Neural crest cell (in vitro differentiated cells): ENCODE data around the gene TLE5. TPM values are rescaled to one million over a fixed set of nuclear protein-coding genes. Genes with fewer than 3 reads are reported as not detected.

Experiments
- DNase-seq: peaks from one replicate; pipeline ENCODE4 v3.0.0; 2021; ENCODE audit warnings: low read depth, mixed read lengths, low spot score
- H3K27ac Mint-ChIP-seq: one replicate; pipeline ENCODE4 v1.8.0; 2021; ENCODE audit warnings: mild to moderate bottlenecking, mixed read lengths; ENCODE audit not compliant: unreplicated experiment
- H3K27me3 Mint-ChIP-seq: 2 replicates; pipeline ENCODE4 v1.8.0; 2021; ENCODE audit warnings: low read depth, mild to moderate bottlenecking, mixed read lengths
- H3K36me3 Mint-ChIP-seq: 2 replicates; pipeline ENCODE4 v1.8.0; 2021; ENCODE audit warnings: low read depth, mild to moderate bottlenecking, mixed read lengths
- H3K4me1 Mint-ChIP-seq: 2 replicates; pipeline ENCODE4 v1.8.0; 2021; ENCODE audit warnings: mixed read lengths
- H3K4me3 Mint-ChIP-seq: one replicate; pipeline ENCODE4 v1.8.0; 2021; ENCODE audit warnings: mild to moderate bottlenecking, mixed read lengths
- H3K9me3 Mint-ChIP-seq: 2 replicates; pipeline ENCODE4 v1.8.0; 2021; ENCODE audit warnings: mixed read lengths
- total RNA-seq: library from RNA; stranded (reverse); gene quantifications from 2 replicates; pipeline ENCODE4 v1.2.1, GENCODE V29; 2021
- TF ChIP-seq, protein P1 (sequence below): fragments of 200-600 bp; sonication (generic); conservative IDR thresholded peaks from 2 replicates; pipeline ENCODE4 v1.5.0; 2021; ENCODE audit warnings: antibody characterized with exemption, mild to moderate bottlenecking

The TLE5 gene
- total RNA-seq, 1 donor from 2014 or later, result 247 TPM

DNA sequence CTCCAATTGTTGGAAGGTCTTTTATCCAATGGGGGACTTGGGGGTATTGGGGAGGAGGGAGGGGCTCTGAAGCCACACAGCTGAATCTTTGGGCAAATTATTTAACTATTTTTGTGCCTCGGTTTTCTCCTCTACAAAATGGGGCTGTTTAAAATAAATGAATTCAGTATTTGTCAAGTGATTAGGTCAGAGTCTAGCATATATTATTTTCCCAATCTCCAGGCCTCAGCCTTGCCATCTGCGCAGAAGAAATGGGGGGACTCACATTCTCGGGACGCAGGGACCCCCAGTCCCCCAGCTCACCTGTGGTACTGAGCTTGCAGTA lies 1.5 kb downstream of the TLE5 start:
- Mint-ChIP-seq H3K27ac (no peak overlapping the region), H3K36me3 (peaks cover 2% of the 10 kb centered on the region), H3K27me3 (no peaks in the 10 kb centered on the region), H3K4me3 (peak overlapping the region; percentile 92), H3K4me1 (peaks cover 14% of the 10 kb centered on the region), H3K9me3 (no peaks in the 10 kb centered on the region)
- no peak for DNase-seq
- TF ChIP-seq, protein P1, sequence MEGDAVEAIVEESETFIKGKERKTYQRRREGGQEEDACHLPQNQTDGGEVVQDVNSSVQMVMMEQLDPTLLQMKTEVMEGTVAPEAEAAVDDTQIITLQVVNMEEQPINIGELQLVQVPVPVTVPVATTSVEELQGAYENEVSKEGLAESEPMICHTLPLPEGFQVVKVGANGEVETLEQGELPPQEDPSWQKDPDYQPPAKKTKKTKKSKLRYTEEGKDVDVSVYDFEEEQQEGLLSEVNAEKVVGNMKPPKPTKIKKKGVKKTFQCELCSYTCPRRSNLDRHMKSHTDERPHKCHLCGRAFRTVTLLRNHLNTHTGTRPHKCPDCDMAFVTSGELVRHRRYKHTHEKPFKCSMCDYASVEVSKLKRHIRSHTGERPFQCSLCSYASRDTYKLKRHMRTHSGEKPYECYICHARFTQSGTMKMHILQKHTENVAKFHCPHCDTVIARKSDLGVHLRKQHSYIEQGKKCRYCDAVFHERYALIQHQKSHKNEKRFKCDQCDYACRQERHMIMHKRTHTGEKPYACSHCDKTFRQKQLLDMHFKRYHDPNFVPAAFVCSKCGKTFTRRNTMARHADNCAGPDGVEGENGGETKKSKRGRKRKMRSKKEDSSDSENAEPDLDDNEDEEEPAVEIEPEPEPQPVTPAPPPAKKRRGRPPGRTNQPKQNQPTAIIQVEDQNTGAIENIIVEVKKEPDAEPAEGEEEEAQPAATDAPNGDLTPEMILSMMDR, result no peak

DNA sequence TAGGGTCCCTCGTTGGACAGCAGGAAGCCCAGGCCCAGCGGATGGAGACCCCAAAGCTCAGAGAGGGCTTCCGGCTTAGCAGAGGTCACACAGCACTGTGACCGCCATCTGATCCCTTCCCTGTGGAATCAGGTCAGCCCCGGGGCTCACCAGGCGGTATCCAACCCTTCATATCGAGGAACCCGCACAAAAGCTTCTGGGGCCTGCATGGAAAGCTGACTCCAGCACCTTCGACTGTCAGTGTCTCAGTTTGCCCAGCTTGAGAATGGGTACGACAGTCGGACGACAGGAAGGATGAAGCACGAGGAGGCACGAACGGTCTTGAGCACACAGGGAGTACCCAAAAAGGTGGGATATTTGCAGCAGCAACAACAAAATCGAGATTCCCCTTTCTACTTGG lies 2.6 kb downstream of the TLE5 start:
- Mint-ChIP-seq H3K9me3 (no peaks in the 10 kb centered on the region), H3K27ac (no peak overlapping the region), H3K4me1 (peaks cover 14% of the 10 kb centered on the region), H3K36me3 (peaks cover 5% of the 10 kb centered on the region), H3K27me3 (no peaks in the 10 kb centered on the region), H3K4me3 (peak overlapping the region; percentile 54)
- TF ChIP-seq, protein P1, result no peak
- DNase-seq, result no peak

DNA sequence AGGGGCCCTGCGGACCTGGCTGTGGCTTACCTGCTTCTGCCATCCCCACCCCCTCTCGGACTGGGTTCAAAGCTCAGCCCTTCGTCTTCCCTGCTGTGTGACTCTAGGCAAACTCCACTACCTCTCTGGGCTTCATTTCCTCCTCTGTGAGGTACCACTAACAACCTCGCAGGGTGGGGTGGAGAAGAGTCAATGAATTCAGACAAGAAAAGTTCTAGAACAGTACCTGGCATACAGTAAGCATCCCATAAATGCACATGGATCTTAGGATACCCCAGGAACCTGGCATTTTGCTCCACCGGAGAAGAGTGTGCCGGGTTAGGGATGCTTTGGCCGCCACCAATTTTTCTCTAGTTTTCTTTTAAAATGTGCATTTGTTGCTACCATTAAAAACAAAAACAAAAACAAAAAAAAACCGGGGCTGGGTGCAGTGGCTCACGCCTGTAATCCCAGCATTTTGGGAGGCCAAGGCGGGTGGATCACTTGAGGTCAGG lies 3.4 kb downstream of the TLE5 start:
- TF ChIP-seq, protein P1, result no peak
- Mint-ChIP-seq H3K4me1 (peaks cover 14% of the 10 kb centered on the region), H3K27ac (no peak overlapping the region), H3K36me3 (peaks cover 5% of the 10 kb centered on the region), H3K4me3 (no peak overlapping the region), H3K9me3 (no peaks in the 10 kb centered on the region), H3K27me3 (no peaks in the 10 kb centered on the region)
- DNase-seq, result no peak

DNA sequence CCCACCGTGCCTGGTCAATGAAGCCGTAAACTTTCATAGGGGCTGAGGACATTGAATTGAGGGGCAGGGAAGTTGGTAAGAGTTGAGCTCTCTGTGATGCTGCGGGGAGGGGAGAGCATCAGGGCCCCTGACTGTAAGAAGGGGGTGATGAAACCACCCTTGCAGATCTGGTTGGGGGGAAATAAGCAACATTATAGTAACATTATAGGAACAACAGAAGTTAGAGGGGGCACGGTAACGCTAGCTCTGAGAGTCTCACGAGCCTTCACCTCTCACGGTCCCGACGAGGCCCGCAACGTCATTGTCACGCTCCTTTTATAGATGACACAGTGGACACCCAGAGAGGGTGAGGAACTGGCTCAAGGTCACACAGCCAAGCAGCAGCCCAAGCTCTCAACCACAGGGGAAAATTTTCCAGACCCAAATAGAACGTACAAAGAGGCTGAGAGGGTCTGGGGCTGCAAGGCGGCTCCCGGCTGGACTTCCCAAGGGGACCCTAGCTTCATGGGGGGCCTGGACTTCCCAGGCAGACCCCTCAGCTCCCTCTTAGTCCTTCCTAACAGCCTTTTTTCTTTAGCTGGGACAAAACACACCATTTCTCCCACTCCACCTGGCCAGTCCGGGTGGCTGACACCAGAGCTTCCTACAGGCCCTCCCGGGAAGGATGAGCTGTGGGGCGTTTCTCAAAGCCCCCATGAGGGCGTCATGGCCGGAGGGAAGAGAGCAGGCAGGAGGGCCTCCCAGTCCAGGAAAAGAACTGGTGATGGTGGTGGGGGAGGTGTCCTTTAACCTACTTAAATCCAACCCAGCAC lies 4.1 kb downstream of the TLE5 start:
- no peak for DNase-seq
- Mint-ChIP-seq H3K9me3 (no peaks in the 10 kb centered on the region), H3K27me3 (no peaks in the 10 kb centered on the region), H3K4me1 (peaks cover 14% of the 10 kb centered on the region), H3K4me3 (peak overlapping the region; percentile 80), H3K36me3 (peaks cover 5% of the 10 kb centered on the region), H3K27ac (peak overlapping the region; percentile 35)
- TF ChIP-seq, protein P1, result no peak

DNA sequence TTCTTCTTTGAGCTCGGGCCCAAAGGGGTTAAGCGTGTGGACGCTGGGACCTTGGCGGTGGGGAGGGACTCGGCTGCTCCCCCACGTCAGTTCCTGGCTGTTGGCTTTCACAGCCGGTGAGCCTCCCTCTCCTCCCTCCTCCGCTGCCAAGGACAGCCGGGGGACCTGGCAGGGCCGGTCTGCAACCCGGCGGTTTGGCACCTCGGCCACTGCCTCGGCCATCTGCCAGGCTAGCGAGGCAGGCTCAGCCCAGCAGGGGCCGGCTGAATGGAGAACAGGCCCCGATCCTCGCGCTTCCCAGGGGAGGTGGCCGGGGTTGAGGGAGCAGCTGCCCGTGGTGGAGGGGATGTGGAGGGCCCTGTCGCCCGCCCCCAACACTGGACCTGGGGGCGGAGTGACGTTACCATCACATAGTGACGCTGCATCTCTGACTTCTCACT lies 5.0 kb downstream of the TLE5 start:
- H3K27me3 Mint-ChIP-seq, result no peaks in the 10 kb centered on the region
- peaks cover 14% of the 10 kb centered on the region for H3K4me1 Mint-ChIP-seq
- no peak for DNase-seq
- H3K9me3 Mint-ChIP-seq, result no peaks in the 10 kb centered on the region
- peak overlapping the region; percentile 80 for H3K4me3 Mint-ChIP-seq
- peaks cover 5% of the 10 kb centered on the region for H3K36me3 Mint-ChIP-seq
- H3K27ac Mint-ChIP-seq, result no peak overlapping the region
- TF ChIP-seq, protein P1, result no peak
